ENCODE data around the gene AJAP1. TPM values are rescaled to one million over a fixed set of nuclear protein-coding genes. Genes with fewer than 3 reads are reported as not detected.

Gene AJAP1
- total RNA-seq, 1 donor from 2014 or later = 0.26 TPM

DNA sequence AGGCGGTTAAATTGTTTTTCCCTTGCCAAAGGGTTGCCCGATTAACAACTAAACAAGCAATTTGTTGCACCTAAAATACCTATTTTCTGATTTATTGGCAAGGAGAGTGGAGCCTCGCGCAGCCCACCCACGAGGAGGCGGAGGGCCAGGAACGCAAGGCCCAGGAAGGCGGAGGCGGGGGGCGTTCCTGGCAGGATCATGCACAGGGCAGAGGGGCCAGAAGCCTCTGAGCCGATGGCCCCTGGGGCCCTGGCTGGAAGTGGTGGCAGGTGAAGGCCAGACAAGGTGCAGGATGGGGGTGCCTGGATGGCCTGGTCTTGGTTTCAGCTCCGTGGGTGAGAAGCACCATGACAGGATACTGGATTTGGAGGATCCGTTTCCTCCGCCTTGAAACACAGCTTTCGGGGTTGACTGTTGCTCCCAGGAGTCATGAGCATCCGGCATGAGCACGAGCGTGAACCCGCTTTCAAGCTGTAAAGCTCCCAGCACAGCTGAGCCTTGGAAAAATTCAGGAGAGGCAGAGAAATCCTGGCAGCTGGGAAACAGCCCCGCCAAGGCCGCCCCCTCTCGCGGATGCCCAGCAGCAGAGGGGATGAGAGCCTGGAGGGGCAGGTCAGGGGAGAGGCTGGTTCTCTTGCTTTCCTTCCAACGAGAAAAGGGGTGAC is 35.0 kb downstream of the AJAP1 start:
- no peak for DNase-seq (ENCODE audit: low read depth)
- Histone ChIP-seq H3K4me3 (ENCODE audit: low read depth, low read length) (no peak overlapping the region), H3K36me3 (ENCODE audit: control insufficient read depth, insufficient read depth, low read length) (no peaks in the 10 kb centered on the region), H3K27me3 (ENCODE audit: control insufficient read depth, insufficient read depth, low read length) (no peaks in the 10 kb centered on the region)
- TF ChIP-seq, protein P1, sequence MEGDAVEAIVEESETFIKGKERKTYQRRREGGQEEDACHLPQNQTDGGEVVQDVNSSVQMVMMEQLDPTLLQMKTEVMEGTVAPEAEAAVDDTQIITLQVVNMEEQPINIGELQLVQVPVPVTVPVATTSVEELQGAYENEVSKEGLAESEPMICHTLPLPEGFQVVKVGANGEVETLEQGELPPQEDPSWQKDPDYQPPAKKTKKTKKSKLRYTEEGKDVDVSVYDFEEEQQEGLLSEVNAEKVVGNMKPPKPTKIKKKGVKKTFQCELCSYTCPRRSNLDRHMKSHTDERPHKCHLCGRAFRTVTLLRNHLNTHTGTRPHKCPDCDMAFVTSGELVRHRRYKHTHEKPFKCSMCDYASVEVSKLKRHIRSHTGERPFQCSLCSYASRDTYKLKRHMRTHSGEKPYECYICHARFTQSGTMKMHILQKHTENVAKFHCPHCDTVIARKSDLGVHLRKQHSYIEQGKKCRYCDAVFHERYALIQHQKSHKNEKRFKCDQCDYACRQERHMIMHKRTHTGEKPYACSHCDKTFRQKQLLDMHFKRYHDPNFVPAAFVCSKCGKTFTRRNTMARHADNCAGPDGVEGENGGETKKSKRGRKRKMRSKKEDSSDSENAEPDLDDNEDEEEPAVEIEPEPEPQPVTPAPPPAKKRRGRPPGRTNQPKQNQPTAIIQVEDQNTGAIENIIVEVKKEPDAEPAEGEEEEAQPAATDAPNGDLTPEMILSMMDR (IDR thresholded peaks at IDR 0.05; ENCODE audit: insufficient read depth, low read length, severe bottlenecking) = no peak
- no peak for FAIRE-seq

DNA sequence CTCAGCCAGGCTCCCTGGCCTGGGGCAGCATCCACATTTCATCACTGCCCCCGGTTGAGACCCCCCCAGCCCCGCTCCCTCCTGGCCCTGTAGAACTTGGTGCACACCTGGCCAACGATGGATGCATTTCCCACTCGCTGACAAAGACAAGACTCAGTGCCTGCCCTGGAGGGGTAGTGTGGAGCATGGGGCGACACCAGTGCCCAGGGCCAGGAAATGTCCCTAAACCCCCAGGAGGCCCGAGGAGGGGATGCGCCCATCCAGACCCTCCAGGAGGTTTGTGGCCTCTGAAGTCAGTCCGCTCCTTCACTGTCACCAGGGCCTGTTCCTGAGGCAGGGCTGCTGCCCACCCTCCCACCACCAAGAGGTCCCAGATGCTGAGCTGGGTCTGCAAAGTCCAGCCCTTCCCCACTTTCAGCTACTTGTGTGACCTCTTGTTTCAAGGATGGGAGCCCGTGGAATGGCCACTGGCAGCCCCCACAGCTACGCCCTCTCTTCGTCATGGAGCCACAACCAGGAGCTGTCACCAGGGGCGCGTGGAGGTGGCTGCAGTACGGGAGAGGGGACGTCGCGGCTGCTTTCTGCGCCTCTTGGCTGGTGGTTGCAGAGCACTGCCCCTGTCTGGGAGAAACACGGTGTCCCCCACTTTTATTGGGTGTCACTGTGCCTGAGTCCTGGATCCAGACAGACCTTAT is 35.7 kb downstream of the AJAP1 start:
- Histone ChIP-seq H3K36me3 (ENCODE audit: control insufficient read depth, insufficient read depth, low read length) (no peaks in the 10 kb centered on the region), H3K27me3 (ENCODE audit: control insufficient read depth, insufficient read depth, low read length) (no peaks in the 10 kb centered on the region), H3K4me3 (ENCODE audit: low read depth, low read length) (no peak overlapping the region)
- no peak for DNase-seq (ENCODE audit: low read depth)
- TF ChIP-seq, protein P1 (IDR thresholded peaks at IDR 0.05; ENCODE audit: insufficient read depth, low read length, severe bottlenecking) = no peak
- FAIRE-seq = no peak

DNA sequence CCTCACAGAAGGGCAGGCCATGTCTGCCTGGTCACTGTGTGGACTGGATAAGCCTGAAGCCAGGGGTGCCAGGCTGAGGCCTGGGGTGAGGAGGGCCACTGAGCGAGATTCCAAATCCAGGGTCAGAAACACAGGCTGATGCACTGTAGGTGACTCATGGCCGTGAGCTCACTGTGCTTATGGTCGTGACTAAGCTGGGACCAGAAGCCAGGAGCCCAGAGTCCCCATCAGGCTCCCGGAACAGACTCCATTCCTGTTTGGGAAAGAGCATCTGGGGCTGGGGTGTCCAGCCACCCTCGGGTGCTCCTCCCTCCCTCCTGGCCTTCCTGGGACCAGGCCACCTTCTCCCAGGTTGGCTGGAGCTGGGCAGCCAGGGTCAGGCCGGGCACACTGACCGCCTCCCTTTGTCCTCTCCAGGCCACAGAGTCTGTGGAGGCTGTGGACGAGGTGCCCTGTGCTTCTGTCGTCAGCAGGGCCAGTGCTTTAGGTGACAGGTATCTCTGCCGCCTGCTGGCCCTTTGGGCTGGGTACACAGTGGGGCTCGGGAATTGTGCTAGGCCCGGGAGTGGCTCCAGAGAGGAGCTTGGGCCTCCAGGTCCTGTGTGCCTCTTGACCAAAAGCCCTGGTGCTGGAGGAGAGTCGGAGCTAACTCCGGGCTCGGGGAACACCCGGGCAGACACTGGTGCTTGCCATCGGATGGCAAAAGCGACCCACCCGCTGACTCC is 36.7 kb downstream of the AJAP1 start:
- TF ChIP-seq, protein P1 (IDR thresholded peaks at IDR 0.05; ENCODE audit: insufficient read depth, low read length, severe bottlenecking) = no peak
- Histone ChIP-seq H3K27me3 (ENCODE audit: control insufficient read depth, insufficient read depth, low read length) (no peaks in the 10 kb centered on the region), H3K4me3 (ENCODE audit: low read depth, low read length) (no peak overlapping the region), H3K36me3 (ENCODE audit: control insufficient read depth, insufficient read depth, low read length) (no peaks in the 10 kb centered on the region)
- no peak for DNase-seq (ENCODE audit: low read depth)
- FAIRE-seq = no peak

DNA sequence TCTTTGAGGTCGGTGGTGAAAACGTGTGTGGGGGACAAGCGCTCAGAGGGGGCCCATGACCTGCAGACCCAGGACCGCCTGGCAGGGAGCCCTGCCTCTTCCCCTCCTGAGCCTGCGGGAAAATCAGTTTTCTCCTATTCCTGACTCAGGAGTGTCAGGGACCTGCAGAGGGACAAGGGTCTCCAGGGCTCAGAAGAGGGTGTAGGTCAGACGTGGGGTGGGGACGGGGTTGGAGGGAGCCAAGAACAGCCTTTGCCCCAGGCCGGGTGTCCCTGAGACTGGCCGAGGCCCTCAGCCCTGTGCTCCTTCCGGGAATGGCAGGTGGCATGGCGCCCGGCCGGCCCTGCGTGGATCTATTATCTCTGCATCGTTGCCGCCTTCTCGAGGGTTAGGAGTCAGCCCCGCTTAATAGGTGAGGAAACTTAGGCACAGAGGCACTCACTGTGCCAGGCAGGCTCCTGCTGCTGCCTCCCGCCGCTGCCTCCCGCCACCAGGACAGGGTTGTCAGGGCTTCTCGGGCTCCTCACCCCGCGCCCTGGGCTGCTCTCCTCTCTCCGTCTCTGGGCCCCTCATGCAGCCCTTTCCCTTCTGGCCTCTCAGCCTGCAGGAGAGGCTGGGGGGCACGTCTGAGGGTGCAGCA is 37.5 kb downstream of the AJAP1 start:
- TF ChIP-seq, protein P1 (IDR thresholded peaks at IDR 0.05; ENCODE audit: insufficient read depth, low read length, severe bottlenecking) = no peak
- no peaks in the 10 kb centered on the region for H3K36me3 ChIP-seq (ENCODE audit: control insufficient read depth, insufficient read depth, low read length)
- DNase-seq (ENCODE audit: low read depth) (no peak), FAIRE-seq (no peak)
- no peaks in the 10 kb centered on the region for H3K27me3 ChIP-seq (ENCODE audit: control insufficient read depth, insufficient read depth, low read length)
- H3K4me3 ChIP-seq (ENCODE audit: low read depth, low read length) = no peak overlapping the region

DNA sequence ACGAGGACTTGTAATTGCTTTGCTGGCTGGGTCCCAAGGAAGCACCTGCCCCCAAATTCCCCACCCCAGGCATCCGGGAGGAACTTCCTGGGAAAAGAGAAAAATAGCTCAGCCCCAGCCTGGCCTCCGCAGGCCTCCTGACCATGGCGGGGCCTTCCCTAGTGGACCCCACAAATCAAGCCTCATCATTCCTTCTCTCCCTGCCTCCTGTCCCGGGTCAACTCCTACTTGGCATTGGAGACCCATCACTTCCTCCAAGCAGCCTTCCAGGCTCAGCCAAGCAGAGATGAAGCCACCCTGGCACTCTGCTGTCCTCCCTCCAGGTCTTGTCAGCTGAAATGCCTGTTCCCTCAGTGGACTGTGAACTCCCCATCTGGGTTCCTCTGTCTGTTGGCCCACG is 38.0 kb downstream of the AJAP1 start:
- DNase-seq (ENCODE audit: low read depth) (no peak), FAIRE-seq (no peak)
- TF ChIP-seq, protein P1 (IDR thresholded peaks at IDR 0.05; ENCODE audit: insufficient read depth, low read length, severe bottlenecking) = no peak
- Histone ChIP-seq H3K4me3 (ENCODE audit: low read depth, low read length) (no peak overlapping the region), H3K27me3 (ENCODE audit: control insufficient read depth, insufficient read depth, low read length) (no peaks in the 10 kb centered on the region), H3K36me3 (ENCODE audit: control insufficient read depth, insufficient read depth, low read length) (no peaks in the 10 kb centered on the region)
